ENCODE measurements around the gene CES4A. TPM values are rescaled to one million over a fixed set of nuclear protein-coding genes. Genes with fewer than 3 reads are reported as not detected.
"Not testable (repeated sequence)": the region's sequence is repeated elsewhere in the genome, so short reads cannot be mapped to it uniquely, and the experiment has no call there.

The CES4A gene
- total and polyA plus RNA-seq, 5 experiments from 2014 or later: 0.83 to 13.7 (median 2.4) TPM

- Mint-ChIP-seq H3K4me3 (no peak overlapping the region), H3K27ac (peak overlapping the region in 3 of 10 donors; percentile 22 to 76 (median 66)), H3K27me3 (peaks cover under 1 to 8% (median 4%) of the 10 kb centered on the region in 5 donors), H3K9me3 (no peaks in the 10 kb centered on the region), H3K36me3 (no peaks in the 10 kb centered on the region), H3K4me1 (peaks cover 10 to 25% (median 14%) of the 10 kb centered on the region in 4 donors)
- ATAC-seq: no peak
- DNase-seq: no peak
- POLR2A ChIA-PET: no interaction called here
These were observed 29.3 kb upstream of the CES4A start for GRCh38 chr16:66958857-66959703.

DNA sequence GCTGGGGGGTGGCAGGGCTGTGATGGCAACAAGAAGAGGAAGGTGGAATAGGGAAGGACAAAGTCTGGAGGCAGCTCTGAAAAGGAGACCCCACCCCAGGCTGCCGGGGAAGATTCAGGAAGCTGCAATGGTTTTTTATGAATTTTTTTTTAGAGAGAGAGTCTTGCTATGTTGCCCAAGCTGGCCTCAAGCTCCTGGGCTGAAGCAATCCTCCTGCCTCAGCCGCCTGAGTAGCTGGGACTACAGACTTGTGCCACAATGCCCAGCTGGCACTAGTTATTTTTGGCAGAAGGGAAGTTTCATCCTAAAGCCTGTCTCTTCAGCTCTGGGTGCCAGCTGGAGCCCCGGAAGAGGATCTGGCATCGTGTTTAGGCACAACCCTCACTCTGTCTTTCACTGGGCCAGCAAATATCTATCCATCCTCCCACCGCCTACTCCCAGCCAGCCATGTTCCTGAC is 28.7 kb upstream of the CES4A start:
- no peak overlapping the region for H3K4me3 Mint-ChIP-seq
- no peaks in the 10 kb centered on the region for H3K36me3 Mint-ChIP-seq
- ATAC-seq (no peak), DNase-seq (no peak)
- no peaks in the 10 kb centered on the region for H3K9me3 Mint-ChIP-seq
- H3K27ac Mint-ChIP-seq: peak overlapping the region in 1 of 10 donors; percentile 66
- H3K4me1 Mint-ChIP-seq: peaks cover 10 to 25% (median 13%) of the 10 kb centered on the region in 4 donors
- H3K27me3 Mint-ChIP-seq: peaks cover 1 to 7% (median 4%) of the 10 kb centered on the region in 5 donors
- POLR2A ChIA-PET: no interaction called here

DNA sequence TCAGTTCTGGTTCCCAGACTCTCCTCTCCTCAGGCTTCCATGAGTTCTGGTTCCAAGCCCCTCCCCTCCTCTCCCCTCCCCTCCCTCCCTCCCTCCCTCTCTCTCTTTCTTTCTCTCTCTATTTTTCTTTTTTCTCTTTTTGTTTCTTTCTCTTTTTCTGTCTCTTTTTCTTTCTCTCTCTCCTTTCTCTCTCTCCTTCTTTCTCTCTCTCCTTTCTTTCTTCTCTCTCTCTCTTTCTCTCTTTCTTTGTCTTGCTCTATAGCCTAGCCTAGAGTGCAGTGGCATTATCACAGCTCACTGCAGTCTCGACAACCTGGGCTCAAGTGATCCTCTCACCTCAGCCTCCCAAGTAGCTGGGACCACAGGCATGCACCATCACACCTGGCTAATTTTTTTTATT is 28.1 kb upstream of the CES4A start:
- Mint-ChIP-seq H3K27ac (no peak overlapping the region), H3K9me3 (no peaks in the 10 kb centered on the region), H3K4me1 (peaks cover 10 to 25% (median 13%) of the 10 kb centered on the region in 4 donors), H3K4me3 (no peak overlapping the region), H3K27me3 (peaks cover 3 to 10% (median 8%) of the 10 kb centered on the region in 5 donors), H3K36me3 (no peaks in the 10 kb centered on the region)
- no peak for ATAC-seq
- POLR2A ChIA-PET: no interaction called here
- DNase-seq: no peak

DNA sequence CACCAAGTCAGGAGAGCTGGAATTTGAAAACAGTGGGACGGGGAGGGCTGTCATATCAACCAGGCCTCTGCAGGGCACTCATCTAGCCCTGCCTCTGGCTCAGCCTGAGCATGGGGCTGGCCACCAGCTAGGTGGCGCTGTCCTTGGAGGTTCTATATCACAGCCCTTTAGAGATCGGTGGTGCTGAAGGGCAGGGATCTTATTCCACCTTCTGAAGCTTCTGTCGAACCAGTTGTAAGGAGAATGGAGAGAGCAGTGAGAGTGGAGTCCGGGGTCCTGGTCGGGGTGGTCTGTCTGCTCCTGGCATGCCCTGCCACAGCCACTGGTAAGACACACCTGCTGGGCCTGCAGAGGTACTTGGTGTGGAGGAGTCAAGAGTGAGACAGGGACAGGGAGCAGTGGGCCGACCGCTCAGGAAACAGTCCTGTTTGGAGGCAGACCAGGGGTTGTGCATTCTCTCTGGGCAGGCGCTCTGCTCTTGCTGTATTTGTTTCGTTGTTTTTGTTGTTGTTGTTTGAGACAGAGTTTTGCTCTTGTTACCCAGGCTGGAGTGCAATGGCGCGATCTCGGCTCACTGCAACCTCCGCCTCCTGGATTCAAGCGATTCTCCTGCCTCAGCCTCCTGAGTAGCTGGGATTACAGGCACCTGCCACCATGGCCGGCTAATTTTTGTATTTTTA is 27.2 kb upstream of the CES4A start, which contains the start of gene CES3:
Gene CES3 (plus strand): TSS at position 202 of the 680 bp plus-strand sequence. CDS start 42 bp downstream, at position 244.
- H3K4me3 Mint-ChIP-seq: no peak within 1 kb of the TSS

DNA sequence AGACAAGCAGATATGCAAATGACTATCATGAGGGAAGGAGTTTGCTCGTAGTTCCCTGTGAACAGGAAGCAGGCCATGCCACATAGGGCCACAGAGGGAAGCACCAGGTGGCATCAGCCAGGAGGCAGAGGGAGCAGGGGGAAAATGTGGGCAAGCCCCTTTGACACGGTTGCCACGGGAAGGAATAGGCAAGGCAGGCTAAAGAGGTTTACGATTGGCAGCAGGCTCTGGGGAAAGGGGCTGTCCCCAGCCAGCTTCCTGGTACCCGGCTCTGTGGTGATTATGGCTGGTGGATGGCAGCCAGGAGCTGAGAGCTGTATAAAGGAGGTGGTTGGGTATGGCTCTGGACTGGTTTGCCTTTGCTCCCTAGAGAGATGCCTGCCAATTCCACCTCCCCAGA is 26.5 kb upstream of the CES4A start:
- H3K4me3 Mint-ChIP-seq: no peak overlapping the region
- peaks cover 1 to 12% (median 7%) of the 10 kb centered on the region in 5 donors for H3K27me3 Mint-ChIP-seq
- ATAC-seq (no peak), DNase-seq (no peak)
- H3K27ac Mint-ChIP-seq: peak overlapping the region in 2 of 10 donors; percentile 52 to 77
- POLR2A ChIA-PET: no interaction called here
- no peaks in the 10 kb centered on the region for H3K36me3 Mint-ChIP-seq
- H3K9me3 Mint-ChIP-seq: no peaks in the 10 kb centered on the region
- H3K4me1 Mint-ChIP-seq: peaks cover 10 to 25% (median 13%) of the 10 kb centered on the region in 4 donors

More for the DNA sequence above, 27.2 kb upstream of the CES4A start, which contains the start of gene CES3:
- Mint-ChIP-seq H3K27ac (peak within 1 kb of the TSS in 3 of 10 donors; percentile 52 to 80 (median 77)), H3K9me3 (no peaks in the 10 kb centered on the region), H3K36me3 (no peaks in the 10 kb centered on the region), H3K4me1 (peaks cover 10 to 25% (median 13%) of the 10 kb centered on the region in 4 donors), H3K27me3 (peaks cover 2 to 12% (median 7%) of the 10 kb centered on the region in 5 donors)
- ATAC-seq (peak; percentile 85 to 95), DNase-seq (peak in 8 of 10 donors; percentile 16 to 40 (median 24))
- POLR2A ChIA-PET: no interaction called here

- Mint-ChIP-seq H3K4me3 (no peak overlapping the region), H3K4me1 (peaks cover 3 to 15% (median 7%) of the 10 kb centered on the region in 4 donors), H3K36me3 (no peaks in the 10 kb centered on the region), H3K9me3 (no peaks in the 10 kb centered on the region), H3K27me3 (peaks cover 0 to 12% (median 2%) of the 10 kb centered on the region in 5 donors), H3K27ac (no peak overlapping the region)
- no peak for ATAC-seq
- POLR2A ChIA-PET: no interaction called here
- DNase-seq: no peak
These were observed 24.3 kb upstream of the CES4A start for GRCh38 chr16:66964049-66964448.

DNA sequence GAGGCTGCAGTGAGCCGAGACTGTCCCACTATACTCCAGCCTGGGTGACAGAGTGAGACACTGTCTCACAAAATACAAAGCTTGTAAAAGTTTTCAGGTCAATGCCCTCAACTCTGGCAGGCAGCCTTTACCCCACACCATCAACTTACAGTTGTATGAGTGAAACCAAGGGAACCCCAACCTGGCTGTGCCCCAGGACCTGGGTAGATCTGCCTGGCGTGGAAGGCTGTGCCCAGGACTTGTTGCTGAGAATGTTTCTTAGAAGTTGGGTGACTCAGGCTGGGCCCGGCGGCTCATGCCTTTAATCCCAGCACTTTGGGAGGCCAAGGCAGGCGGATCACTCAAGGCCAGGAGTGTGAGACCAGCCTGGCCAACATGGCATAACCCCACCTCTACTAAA is 19.5 kb upstream of the CES4A start:
- ATAC-seq (no peak), DNase-seq (no peak)
- H3K27ac Mint-ChIP-seq: no peak overlapping the region
- no peaks in the 10 kb centered on the region for H3K4me1 Mint-ChIP-seq
- H3K9me3 Mint-ChIP-seq: no peaks in the 10 kb centered on the region
- H3K27me3 Mint-ChIP-seq: peaks cover 1 to 12% (median 2%) of the 10 kb centered on the region in 5 donors
- H3K4me3 Mint-ChIP-seq: no peak overlapping the region
- POLR2A ChIA-PET: no interaction called here
- H3K36me3 Mint-ChIP-seq: no peaks in the 10 kb centered on the region

DNA sequence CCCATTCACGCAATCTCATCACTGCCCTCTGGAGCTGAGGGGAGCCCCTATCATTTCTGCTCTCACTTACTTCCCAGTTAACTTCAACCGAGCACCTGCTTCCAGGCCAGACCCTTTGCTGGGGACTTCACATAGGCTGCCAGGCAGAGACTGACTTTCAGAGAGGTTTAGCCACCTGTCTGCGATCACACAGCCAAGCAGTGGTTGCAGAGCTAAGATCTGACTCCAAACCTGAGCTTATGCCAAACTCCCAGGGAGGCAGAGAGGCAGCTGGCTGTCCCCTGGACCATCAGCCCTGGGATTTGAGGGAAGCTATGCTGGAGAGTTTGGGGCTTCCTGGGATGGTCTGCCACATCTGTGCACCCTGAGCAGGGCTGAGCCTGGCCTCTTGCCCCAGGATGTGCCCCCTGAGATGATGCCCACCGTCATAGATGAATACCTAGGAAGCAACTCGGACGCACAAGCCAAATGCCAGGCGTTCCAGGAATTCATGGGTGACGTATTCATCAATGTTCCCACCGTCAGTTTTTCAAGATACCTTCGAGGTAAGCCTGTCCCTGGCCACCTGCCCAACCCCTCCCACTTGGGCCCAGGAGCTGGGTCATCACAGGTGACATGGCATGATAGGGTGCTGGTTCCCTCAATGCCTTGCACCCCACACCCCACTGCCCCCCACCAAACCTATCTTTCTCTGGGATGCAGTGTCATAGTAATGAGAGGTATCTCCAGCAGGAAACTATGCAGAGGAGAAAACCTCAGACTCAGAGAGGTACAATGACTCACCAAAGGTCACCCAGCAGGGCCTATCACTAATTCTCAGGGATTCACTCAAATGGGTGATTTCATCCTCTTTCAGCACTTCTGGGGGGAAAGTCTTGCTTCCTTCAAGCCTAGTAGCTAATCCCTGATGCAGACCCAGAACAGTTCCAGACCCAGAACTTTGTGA is 17.3 kb upstream of the CES4A start:
- ATAC-seq (no peak), DNase-seq (no peak)
- H3K27me3 Mint-ChIP-seq: peaks cover 0 to 4% (median 0%) of the 10 kb centered on the region in 5 donors
- no peaks in the 10 kb centered on the region for H3K36me3 Mint-ChIP-seq
- peaks cover 4 to 12% (median 6%) of the 10 kb centered on the region in 4 donors for H3K4me1 Mint-ChIP-seq
- no peak overlapping the region for H3K4me3 Mint-ChIP-seq
- H3K9me3 Mint-ChIP-seq: no peaks in the 10 kb centered on the region
- POLR2A ChIA-PET: interaction anchor here (1.1 kb wide), 1 partner anchor 203 kb away, joined by 3 read pairs; no protein-coding TSS in a partner anchor
- peak overlapping the region in 1 of 10 donors; percentile 51 for H3K27ac Mint-ChIP-seq

- Mint-ChIP-seq H3K4me3 (no peak overlapping the region), H3K27me3 (peaks cover 0 to 8% (median 0%) of the 10 kb centered on the region in 5 donors), H3K4me1 (peaks cover 4 to 14% (median 10%) of the 10 kb centered on the region in 4 donors), H3K9me3 (no peaks in the 10 kb centered on the region), H3K27ac (peak overlapping the region in 1 of 10 donors; percentile 56), H3K36me3 (no peaks in the 10 kb centered on the region)
- ATAC-seq (no peak), DNase-seq (no peak)
- POLR2A ChIA-PET: no interaction called here
These were observed 15.4 kb upstream of the CES4A start for GRCh38 chr16:66972983-66973382.

DNA sequence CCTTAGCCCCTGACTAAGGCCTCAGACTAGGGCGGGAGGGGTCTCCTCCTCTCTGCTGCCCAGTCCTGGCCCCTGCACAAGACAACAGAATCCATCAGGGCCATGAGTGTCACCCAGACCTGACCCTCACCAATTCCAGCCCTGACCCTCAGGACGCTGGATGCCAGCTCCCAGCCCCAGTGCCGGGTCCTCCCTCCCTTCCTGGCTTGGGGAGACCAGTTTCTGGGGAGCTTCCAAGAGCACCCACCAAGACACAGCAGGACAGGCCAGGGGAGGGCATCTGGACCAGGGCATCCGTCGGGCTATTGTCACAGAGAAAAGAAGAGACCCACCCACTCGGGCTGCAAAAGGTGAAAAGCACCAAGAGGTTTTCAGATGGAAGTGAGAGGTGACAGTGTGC is 14.7 kb upstream of the CES4A start:
- POLR2A ChIA-PET: interaction anchor here (0.5 kb wide), 1 partner anchor 120 kb away, joined by 4 read pairs; no protein-coding TSS in a partner anchor
- Mint-ChIP-seq H3K27ac (no peak overlapping the region), H3K4me1 (peaks cover 4 to 14% (median 10%) of the 10 kb centered on the region in 4 donors), H3K9me3 (no peaks in the 10 kb centered on the region), H3K36me3 (no peaks in the 10 kb centered on the region), H3K4me3 (no peak overlapping the region), H3K27me3 (peaks cover 0 to 8% (median 0%) of the 10 kb centered on the region in 5 donors)
- ATAC-seq (no peak), DNase-seq (no peak)

GRCh38 chr16:66974156-66974931 is 14.0 kb upstream of the CES4A start:
- H3K27me3 Mint-ChIP-seq, ATAC-seq, DNase-seq, H3K36me3 Mint-ChIP-seq, H3K9me3 Mint-ChIP-seq: not testable (repeated sequence)
- Mint-ChIP-seq H3K27ac (peak overlapping the region in 2 of 10 donors; percentile 6 to 58), H3K4me1 (peaks cover 4 to 14% (median 10%) of the 10 kb centered on the region in 4 donors), H3K4me3 (peak overlapping the region in 7 of 10 donors; percentile 54 to 86 (median 74))
- POLR2A ChIA-PET: interaction anchor here (0.5 kb wide), 1 partner anchor 119 kb away, joined by 4 read pairs; no protein-coding TSS in a partner anchor
